Fibroblast of mammary gland (primary cell): ENCODE data around the gene TC2N.
A peak's percentile ranks its signal among the peaks of the same experiment; 100 is the strongest.

ENCODE experiments used
- DNase-seq: peaks from one replicate; pipeline ENCODE4 v3.0.0-alpha.2; 2010; ENCODE audit warnings: low read depth
- H3K4me3 ChIP-seq: 2 replicates; pipeline ENCODE4 v1.5.1; 2011; ENCODE audit warnings: low read depth, mild to moderate bottlenecking, low read length, moderate library complexity; ENCODE audit not compliant: control insufficient read depth
- CTCF ChIP-seq: conservative IDR thresholded peaks from 2 replicates; pipeline ENCODE4 v1.5.1; 2011; ENCODE audit warnings: low read depth, low read length, inconsistent platforms; ENCODE audit not compliant: control insufficient read depth, insufficient read depth

TC2N gene

GRCh38 chr14:91885113-91885712 lies 17.9 kb upstream of the TC2N start:
- no peak for TF ChIP-seq CTCF
- H3K4me3 ChIP-seq, result no peak overlapping the region
- peak; percentile 56 for DNase-seq

GRCh38 chr14:91884664-91885063 lies 17.3 kb upstream of the TC2N start:
- no peak for TF ChIP-seq CTCF
- DNase-seq, result no peak
- H3K4me3 ChIP-seq, result no peak overlapping the region

DNA sequence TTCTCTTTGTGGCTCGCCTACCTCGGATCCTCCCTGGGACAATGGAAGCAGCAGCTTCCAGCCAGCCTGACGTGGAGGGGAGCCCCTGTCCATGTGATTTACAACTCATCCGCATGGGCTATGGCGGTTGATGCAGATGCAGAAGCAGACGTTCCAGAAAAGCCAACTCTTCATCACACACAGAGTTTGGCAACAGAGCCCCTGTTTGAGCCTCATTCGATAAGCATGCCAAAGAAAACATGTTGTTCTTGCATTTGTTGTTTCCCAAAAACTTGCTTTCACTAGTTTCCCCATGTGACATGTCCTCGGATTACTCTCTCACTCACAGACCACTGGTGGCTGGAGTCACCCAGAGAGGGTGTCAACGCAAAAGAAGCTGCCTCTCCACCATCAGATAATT lies 16.4 kb upstream of the TC2N start:
- peak; percentile 89 for DNase-seq
- TF ChIP-seq CTCF, result no peak
- no peak overlapping the region for H3K4me3 ChIP-seq

DNA sequence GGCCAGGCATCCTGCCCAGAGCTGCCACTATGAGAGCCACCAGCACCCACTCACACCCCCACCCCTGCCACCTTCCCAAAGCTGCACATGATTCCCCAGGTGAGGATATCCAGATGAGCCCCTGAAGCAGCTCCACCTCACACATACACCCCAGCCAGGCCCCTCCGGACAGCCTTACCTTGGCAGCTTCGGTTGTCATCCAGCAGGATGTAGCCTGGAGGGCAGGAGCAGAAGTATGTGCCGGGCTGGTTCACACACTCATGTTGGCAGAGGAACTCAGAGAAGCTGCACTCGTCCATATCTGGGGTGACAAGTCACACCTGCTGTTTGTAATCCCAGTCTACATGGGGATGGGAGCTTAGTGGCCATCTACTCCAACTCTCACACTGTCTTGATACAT lies 15.4 kb upstream of the TC2N start:
- DNase-seq, result no peak
- no peak for TF ChIP-seq CTCF
- no peak overlapping the region for H3K4me3 ChIP-seq

- no peak for DNase-seq
- no peak for TF ChIP-seq CTCF
- H3K4me3 ChIP-seq, result no peak overlapping the region
These were observed 15.0 kb upstream of the TC2N start for GRCh38 chr14:91882369-91882768.

- H3K4me3 ChIP-seq, result no peak overlapping the region
- no peak for DNase-seq
- TF ChIP-seq CTCF, result no peak
These were observed 11.9 kb upstream of the TC2N start for GRCh38 chr14:91879196-91879595.

- DNase-seq, result no peak
- no peak overlapping the region for H3K4me3 ChIP-seq
- no peak for TF ChIP-seq CTCF
These were observed 10.9 kb upstream of the TC2N start for GRCh38 chr14:91878274-91878673.
